ENCODE results near the gene CACNA2D2. TPM values are rescaled to one million over a fixed set of nuclear protein-coding genes. Genes with fewer than 3 reads are reported as not detected.
A peak's percentile ranks its signal among the peaks of the same experiment; 100 is the strongest.

The CACNA2D2 gene
- total and polyA plus RNA-seq, 2 donors from 2014 or later: 3.6 to 6.0 TPM

GRCh38 chr3:50378757-50379156 is 124.7 kb downstream of the CACNA2D2 start:
- Histone ChIP-seq H3K9ac (ENCODE audit: low read length in 3 of 3) (no peak overlapping the region), H3K9me3 (ENCODE audit: control insufficient read depth in 2 of 3, insufficient read depth in 1 of 3, low read length in 3 of 3) (no peaks in the 10 kb centered on the region), H3K4me3 (ENCODE audit: low read length in 3 of 3) (no peak overlapping the region), H3K27me3 (ENCODE audit: control insufficient read depth, insufficient read depth, low read length) (no peaks in the 10 kb centered on the region), H3K27ac (ENCODE audit: low read depth in 2 of 2, low read length in 2 of 2) (no peak overlapping the region), H3K4me1 (ENCODE audit: control insufficient read depth in 2 of 3, insufficient read depth in 2 of 3, low read depth in 1 of 3, low read length in 3 of 3) (peaks cover 0 to 22% (median 6%) of the 10 kb centered on the region in 3 donors), H3K36me3 (ENCODE audit: control insufficient read depth in 2 of 3, insufficient read depth in 3 of 3, low read length in 3 of 3) (no peaks in the 10 kb centered on the region)
- no peak for DNase-seq
- no peak for FAIRE-seq
- intact Hi-C loops (cut with DNase I): no loop called here
- TF ChIP-seq CTCF (IDR thresholded peaks at IDR 0.05; ENCODE audit: borderline replicate concordance, extremely low read depth, insufficient read depth): no peak

- no peak for FAIRE-seq
Observed at GRCh38 chr3:50378024-50378423, 125.4 kb downstream of the CACNA2D2 start.

GRCh38 chr3:50375258-50375931 is 128.0 kb downstream of the CACNA2D2 start:
- Histone ChIP-seq H3K9me3 (ENCODE audit: control insufficient read depth in 2 of 3, insufficient read depth in 1 of 3, low read length in 3 of 3) (no peaks in the 10 kb centered on the region), H3K27ac (ENCODE audit: low read depth in 2 of 2, low read length in 2 of 2) (no peak overlapping the region), H3K36me3 (ENCODE audit: control insufficient read depth in 2 of 3, insufficient read depth in 3 of 3, low read length in 3 of 3) (no peaks in the 10 kb centered on the region), H3K27me3 (ENCODE audit: control insufficient read depth, insufficient read depth, low read length) (no peaks in the 10 kb centered on the region), H3K9ac (ENCODE audit: low read length in 3 of 3) (no peak overlapping the region), H3K4me1 (ENCODE audit: control insufficient read depth in 2 of 3, insufficient read depth in 2 of 3, low read depth in 1 of 3, low read length in 3 of 3) (peaks cover 0 to 6% (median 0%) of the 10 kb centered on the region in 3 donors), H3K4me3 (ENCODE audit: low read length in 3 of 3) (no peak overlapping the region)
- DNase-seq: peak in 1 of 5 donors; percentile 50
- no peak for TF ChIP-seq CTCF (IDR thresholded peaks at IDR 0.05; ENCODE audit: borderline replicate concordance, extremely low read depth, insufficient read depth)
- FAIRE-seq: no peak
- intact Hi-C loops (cut with DNase I): no loop called here

More at GRCh38 chr3:50378024-50378423, 125.4 kb downstream of the CACNA2D2 start:
- Histone ChIP-seq H3K27ac (ENCODE audit: low read depth in 2 of 2, low read length in 2 of 2) (no peak overlapping the region), H3K27me3 (ENCODE audit: control insufficient read depth, insufficient read depth, low read length) (no peaks in the 10 kb centered on the region), H3K36me3 (ENCODE audit: control insufficient read depth in 2 of 3, insufficient read depth in 3 of 3, low read length in 3 of 3) (no peaks in the 10 kb centered on the region), H3K4me1 (ENCODE audit: control insufficient read depth in 2 of 3, insufficient read depth in 2 of 3, low read depth in 1 of 3, low read length in 3 of 3) (peaks cover 0 to 16% (median 3%) of the 10 kb centered on the region in 3 donors), H3K9ac (ENCODE audit: low read length in 3 of 3) (no peak overlapping the region), H3K9me3 (ENCODE audit: control insufficient read depth in 2 of 3, insufficient read depth in 1 of 3, low read length in 3 of 3) (no peaks in the 10 kb centered on the region), H3K4me3 (ENCODE audit: low read length in 3 of 3) (no peak overlapping the region)
- intact Hi-C loops (cut with DNase I): no loop called here
- TF ChIP-seq CTCF (IDR thresholded peaks at IDR 0.05; ENCODE audit: borderline replicate concordance, extremely low read depth, insufficient read depth): no peak
- DNase-seq: peak in 1 of 5 donors; percentile 44

Measured in kidney (tissue), 14 donors.